Measurements from ENCODE around the gene NOM1. TPM values are rescaled to one million over a fixed set of nuclear protein-coding genes. Genes with fewer than 3 reads are reported as not detected.
A peak's percentile ranks its signal among the peaks of the same experiment; 100 is the strongest.

The NOM1 gene
- total and polyA plus RNA-seq, 2 donors (not counting 3 experiments of a cell fraction or from before 2014, with no cell fraction given): 13.7 to 38.6 TPM

- ChIA-PET CTCF (no interaction called here), POLR2A (no interaction called here)
- H4K20me1 ChIP-seq (replicated peaks; ENCODE audit: control insufficient read depth, extremely low read depth, insufficient read depth, low read length): no peaks in the 10 kb centered on the region
- intact Hi-C loops (cut with micrococcal nuclease): no loop called here
- H3K9me1 ChIP-seq (replicated peaks; ENCODE audit: control insufficient read depth, extremely low read depth, insufficient read depth, low read length): no peaks in the 10 kb centered on the region
- H3K36me3 ChIP-seq (ENCODE audit: control insufficient read depth in 2 of 2, extremely low read depth in 1 of 2, insufficient read depth in 2 of 2, low read length in 2 of 2): no peaks in the 10 kb centered on the region
- no peak overlapping the region for H3K9ac ChIP-seq (replicated peaks; ENCODE audit: extremely low read depth, insufficient read depth, low read length)
- no peaks in the 10 kb centered on the region for H3K79me2 ChIP-seq (ENCODE audit: control insufficient read depth, insufficient read depth, low read length)
- H3K4me2 ChIP-seq (ENCODE audit: insufficient read depth, low read length): no peak overlapping the region
- FAIRE-seq (no peak), DNase-seq (ENCODE audit: low read depth, low spot score) (no peak)
- H2AFZ ChIP-seq (ENCODE audit: low read depth, low read length): no peak overlapping the region
- dilution Hi-C loops (cut with MboI; ENCODE audit: extremely low pct_ligation_motif_present, low sequenced_read_pairs): no loop called here
- no peaks in the 10 kb centered on the region for H3K9me3 ChIP-seq (replicated peaks; ENCODE audit: control insufficient read depth, insufficient read depth, low read length)
- no peak overlapping the region for H3K27ac ChIP-seq (ENCODE audit: insufficient read depth, low read depth, low read length)
- H3K27me3 ChIP-seq (ENCODE audit: control insufficient read depth in 2 of 2, insufficient read depth in 2 of 2, low read length in 2 of 2): peaks cover 88 to 98% of the 10 kb centered on the region in 2 experiments
- no peak overlapping the region for H3K4me3 ChIP-seq (replicated peaks in 1 of 3; ENCODE audit: insufficient read depth in 1 of 3, low read depth in 1 of 3, low read length in 3 of 3)
- TF ChIP-seq POLR2A (IDR thresholded peaks at IDR 0.05; ENCODE audit: low read depth, low read length): no peak
- peak; percentile 98 for TF ChIP-seq EZH2 (IDR thresholded peaks at IDR 0.05; ENCODE audit: borderline replicate concordance, low read depth, low read length, severe bottlenecking)
- TF ChIP-seq GATA2 (IDR thresholded peaks at IDR 0.05; ENCODE audit: insufficient read depth, insufficient read length, low read depth, low read length): no peak
- H3K4me1 ChIP-seq (ENCODE audit: control insufficient read depth, extremely low read depth, insufficient read depth, low read length): no peaks in the 10 kb centered on the region
- BruUV-seq (replicated peaks): no TSS peak
Observed at GRCh38 chr7:157020514-157021070, 71.1 kb downstream of the NOM1 start.

- no peaks in the 10 kb centered on the region for H3K36me3 ChIP-seq (ENCODE audit: control insufficient read depth in 2 of 2, extremely low read depth in 1 of 2, insufficient read depth in 2 of 2, low read length in 2 of 2)
- H3K9me1 ChIP-seq (replicated peaks; ENCODE audit: control insufficient read depth, extremely low read depth, insufficient read depth, low read length): no peaks in the 10 kb centered on the region
- H3K79me2 ChIP-seq (ENCODE audit: control insufficient read depth, insufficient read depth, low read length): no peaks in the 10 kb centered on the region
- H3K4me1 ChIP-seq (ENCODE audit: control insufficient read depth, extremely low read depth, insufficient read depth, low read length): no peaks in the 10 kb centered on the region
- FAIRE-seq (no peak), DNase-seq (ENCODE audit: low read depth, low spot score) (no peak)
- dilution Hi-C loops (cut with MboI; ENCODE audit: extremely low pct_ligation_motif_present, low sequenced_read_pairs): no loop called here
- POLR2A ChIA-PET: no interaction called here
- no TSS peak for BruUV-seq (replicated peaks)
- intact Hi-C loops (cut with micrococcal nuclease): no loop called here
- TF ChIP-seq MYC (IDR thresholded peaks at IDR 0.05; ENCODE audit: low read depth, low read length) (no peak), EZH2 (IDR thresholded peaks at IDR 0.05; ENCODE audit: borderline replicate concordance, low read depth, low read length, severe bottlenecking) (peak; percentile 96)
- H3K4me3 ChIP-seq (replicated peaks in 1 of 3; ENCODE audit: insufficient read depth in 1 of 3, low read depth in 1 of 3, low read length in 3 of 3): no peak overlapping the region
- CTCF ChIA-PET: no interaction called here
- H3K27ac ChIP-seq (ENCODE audit: insufficient read depth, low read depth, low read length): no peak overlapping the region
- peaks cover 84 to 93% of the 10 kb centered on the region in 2 experiments for H3K27me3 ChIP-seq (ENCODE audit: control insufficient read depth in 2 of 2, insufficient read depth in 2 of 2, low read length in 2 of 2)
- no peak overlapping the region for H3K9ac ChIP-seq (replicated peaks; ENCODE audit: extremely low read depth, insufficient read depth, low read length)
- H4K20me1 ChIP-seq (replicated peaks; ENCODE audit: control insufficient read depth, extremely low read depth, insufficient read depth, low read length): no peaks in the 10 kb centered on the region
- H3K9me3 ChIP-seq (replicated peaks; ENCODE audit: control insufficient read depth, insufficient read depth, low read length): no peaks in the 10 kb centered on the region
- no peak overlapping the region for H2AFZ ChIP-seq (ENCODE audit: low read depth, low read length)
- no peak overlapping the region for H3K4me2 ChIP-seq (ENCODE audit: insufficient read depth, low read length)
Observed at GRCh38 chr7:157021071-157021870, 71.8 kb downstream of the NOM1 start.

Measured in endothelial cell of umbilical vein (primary cell).